Stomach smooth muscle (tissue), 2 donors: ENCODE measurements around the gene NSMCE1.
"Not testable (repeated sequence)": the region's sequence is repeated elsewhere in the genome, so short reads cannot be mapped to it uniquely, and the experiment has no call there.

Source experiments
- H3K27ac ChIP-seq: one replicate; pipeline ENCODE4 v1.7.0; 2013; ENCODE audit warnings: mild to moderate bottlenecking, low read length, inconsistent platforms
- H3K27me3 ChIP-seq, 2 donors: one replicate each; pipeline ENCODE4 v1.7.0; 2013; ENCODE audit warnings: low read length in 2 of 2; ENCODE audit not compliant: insufficient read depth in 2 of 2, control insufficient read depth in 1 of 2
- H3K36me3 ChIP-seq, 2 donors: one replicate each; pipeline ENCODE4 v1.7.0; 2013; ENCODE audit warnings: low read length in 2 of 2; ENCODE audit not compliant: control insufficient read depth in 2 of 2, insufficient read depth in 2 of 2
- H3K4me1 ChIP-seq: one replicate; pipeline ENCODE4 v1.7.0; 2013; ENCODE audit warnings: low read length; ENCODE audit not compliant: control insufficient read depth, insufficient read depth
- H3K4me3 ChIP-seq, 2 donors: one replicate each; pipeline ENCODE4 v1.7.0; 2013; ENCODE audit warnings: low read length in 2 of 2
- H3K9ac ChIP-seq, 2 donors: one replicate each; pipeline ENCODE4 v1.7.0; 2013; ENCODE audit warnings: low read length in 2 of 2, mild to moderate bottlenecking in 1 of 2
- H3K9me3 ChIP-seq, 2 donors: one replicate each; pipeline ENCODE4 v1.7.0; 2013; ENCODE audit warnings: low read length in 2 of 2; ENCODE audit not compliant: control insufficient read depth in 2 of 2
- donor health status: healthy.
- donor health status: Pancreatic carcinoma.

The NSMCE1 gene

DNA sequence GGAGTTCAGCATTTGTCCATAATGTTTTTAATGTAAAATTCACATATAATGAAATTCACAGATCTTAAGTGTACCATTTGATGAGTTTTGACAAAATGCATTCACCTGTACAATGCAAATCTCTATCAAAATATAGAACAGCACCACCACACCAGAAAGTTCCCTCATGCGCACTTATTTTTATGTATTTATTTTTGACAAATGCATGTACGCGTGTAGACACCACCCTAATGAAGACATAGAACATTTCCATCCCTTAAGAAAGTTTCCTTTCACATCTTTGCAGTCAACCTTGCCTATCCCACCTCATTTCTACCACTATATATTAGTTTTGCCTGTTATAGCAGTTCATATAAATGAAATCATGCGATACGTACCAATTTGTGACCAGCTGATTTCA lies 29.6 kb upstream of the NSMCE1 start:
- H3K9ac ChIP-seq, result no peak overlapping the region
- no peaks in the 10 kb centered on the region for H3K27me3 ChIP-seq

DNA sequence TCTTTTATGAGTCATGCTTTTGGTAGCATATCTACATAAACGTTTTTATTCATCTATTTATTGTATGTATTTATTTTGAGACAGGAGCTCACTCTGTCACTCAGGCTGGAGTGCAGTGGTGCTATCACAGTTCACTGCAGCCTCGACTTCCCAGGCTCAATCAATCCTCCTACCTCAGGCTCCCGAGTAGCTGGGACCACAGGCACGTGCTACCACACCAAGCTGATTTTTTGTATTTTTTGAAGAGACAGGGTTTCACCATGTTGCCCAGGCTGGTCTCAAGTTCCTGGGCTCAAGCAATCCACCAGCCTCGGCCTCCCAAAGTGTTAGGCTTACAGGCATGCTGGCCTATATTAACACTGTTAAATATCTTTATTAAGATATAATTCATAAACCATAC lies 24.8 kb upstream of the NSMCE1 start:
- H3K27ac ChIP-seq, result no peak overlapping the region
- H3K4me1 ChIP-seq, result no peaks in the 10 kb centered on the region
- H3K9ac ChIP-seq, result no peak overlapping the region
- H3K9me3 ChIP-seq, result no peaks in the 10 kb centered on the region
- H3K27me3 ChIP-seq, result no peaks in the 10 kb centered on the region
- H3K36me3 ChIP-seq, result no peaks in the 10 kb centered on the region
- no peak overlapping the region for H3K4me3 ChIP-seq

More for the DNA sequence above, 29.6 kb upstream of the NSMCE1 start:
- H3K36me3 ChIP-seq, result no peaks in the 10 kb centered on the region
- H3K27ac ChIP-seq, result no peak overlapping the region
- H3K4me3 ChIP-seq, result no peak overlapping the region
- H3K9me3 ChIP-seq, result no peaks in the 10 kb centered on the region
- no peaks in the 10 kb centered on the region for H3K4me1 ChIP-seq

DNA sequence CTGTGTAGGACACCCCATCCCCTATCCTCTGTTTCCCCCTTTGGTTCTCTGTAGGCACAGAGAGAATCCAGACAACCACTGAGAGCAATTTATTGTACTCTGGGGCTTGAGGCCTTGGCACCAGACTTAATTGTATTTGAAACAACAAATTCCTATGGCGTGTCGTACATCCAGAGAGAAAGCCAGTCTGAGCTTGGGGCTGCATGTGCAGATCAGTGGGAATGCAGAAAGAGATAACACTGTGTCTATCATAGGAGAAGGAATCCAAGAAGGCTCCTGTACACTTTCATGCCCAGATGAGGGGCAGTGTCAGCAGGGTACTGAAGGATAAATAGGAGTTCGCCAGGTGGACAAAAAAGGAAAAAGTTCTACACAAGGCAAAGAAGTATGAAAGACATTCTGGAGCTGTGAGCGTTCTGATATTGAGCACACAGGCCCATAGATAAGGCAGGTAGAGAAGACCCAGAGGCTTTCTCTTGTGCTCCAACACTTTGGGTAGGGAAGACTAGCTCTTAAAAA lies 23.2 kb upstream of the NSMCE1 start:
- Histone ChIP-seq H3K4me3 (no peak overlapping the region), H3K27ac (no peak overlapping the region), H3K4me1 (no peaks in the 10 kb centered on the region), H3K9ac (no peak overlapping the region), H3K27me3 (no peaks in the 10 kb centered on the region), H3K9me3 (no peaks in the 10 kb centered on the region), H3K36me3 (no peaks in the 10 kb centered on the region)

DNA sequence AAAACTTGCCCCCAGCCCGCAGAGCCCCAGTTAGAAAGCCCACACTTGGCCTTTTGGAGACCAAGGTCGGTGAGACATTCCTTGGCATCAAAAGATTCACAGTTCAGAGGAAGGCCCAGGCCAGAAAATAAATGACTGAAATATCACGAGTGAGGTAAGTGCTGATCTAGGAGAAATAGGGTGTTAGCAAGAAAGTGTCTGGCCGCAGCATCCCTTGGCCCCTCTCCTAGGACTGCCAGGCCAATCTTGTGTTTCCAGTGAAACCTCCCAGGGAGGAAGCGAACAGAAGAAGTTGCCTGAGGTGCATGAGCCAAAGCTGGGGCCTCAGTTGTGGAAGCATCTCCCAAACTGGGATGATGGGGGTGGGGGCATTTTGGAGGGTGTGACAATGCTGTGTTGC lies 22.5 kb upstream of the NSMCE1 start:
- Histone ChIP-seq H3K27ac (no peak overlapping the region), H3K9ac (no peak overlapping the region), H3K4me3 (no peak overlapping the region), H3K9me3 (no peaks in the 10 kb centered on the region), H3K4me1 (no peaks in the 10 kb centered on the region), H3K27me3 (no peaks in the 10 kb centered on the region), H3K36me3 (no peaks in the 10 kb centered on the region)

DNA sequence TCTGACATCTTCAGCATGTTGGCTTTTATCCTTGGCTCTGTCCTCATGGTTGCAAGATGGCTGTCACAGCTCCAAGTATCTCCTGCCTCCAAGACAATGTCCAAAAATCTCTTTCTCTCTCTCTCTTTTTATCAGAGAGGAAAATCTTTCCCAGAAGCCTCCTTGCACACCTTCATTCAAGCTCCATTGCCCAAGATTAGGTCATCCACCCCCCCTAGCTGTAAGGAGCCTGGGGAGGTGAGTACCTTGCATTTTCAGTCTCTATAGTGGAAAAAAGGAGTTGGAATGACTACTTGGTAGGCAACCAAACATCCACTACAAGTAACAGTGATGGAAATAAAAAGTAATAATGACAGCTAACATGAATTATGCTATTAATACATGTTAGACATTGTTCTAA lies 22.0 kb upstream of the NSMCE1 start:
- no peaks in the 10 kb centered on the region for H3K36me3 ChIP-seq
- no peaks in the 10 kb centered on the region for H3K9me3 ChIP-seq
- H3K9ac ChIP-seq, result no peak overlapping the region
- H3K27me3 ChIP-seq, result no peaks in the 10 kb centered on the region
- no peaks in the 10 kb centered on the region for H3K4me1 ChIP-seq
- no peak overlapping the region for H3K4me3 ChIP-seq
- H3K27ac ChIP-seq, result no peak overlapping the region

DNA sequence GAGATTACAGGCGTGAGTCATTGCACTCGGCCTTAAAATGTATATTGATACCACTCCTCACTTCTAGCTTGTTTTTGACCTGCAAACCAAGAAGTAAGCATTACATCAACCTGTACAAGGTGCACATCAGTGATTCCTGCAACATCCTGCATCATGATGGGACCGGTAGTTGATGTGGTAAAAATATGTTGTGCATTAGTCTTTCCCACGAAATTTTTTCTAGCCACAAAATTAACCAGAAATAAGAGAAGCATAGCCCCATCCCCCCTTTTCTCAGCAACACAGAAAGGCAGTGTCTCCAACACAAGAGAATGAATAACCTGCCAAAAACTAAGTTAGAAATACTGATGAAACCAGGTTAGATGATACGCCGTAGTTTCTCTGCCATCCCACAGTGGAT lies 21.1 kb upstream of the NSMCE1 start:
- no peak overlapping the region for H3K27ac ChIP-seq
- no peaks in the 10 kb centered on the region for H3K4me1 ChIP-seq

DNA sequence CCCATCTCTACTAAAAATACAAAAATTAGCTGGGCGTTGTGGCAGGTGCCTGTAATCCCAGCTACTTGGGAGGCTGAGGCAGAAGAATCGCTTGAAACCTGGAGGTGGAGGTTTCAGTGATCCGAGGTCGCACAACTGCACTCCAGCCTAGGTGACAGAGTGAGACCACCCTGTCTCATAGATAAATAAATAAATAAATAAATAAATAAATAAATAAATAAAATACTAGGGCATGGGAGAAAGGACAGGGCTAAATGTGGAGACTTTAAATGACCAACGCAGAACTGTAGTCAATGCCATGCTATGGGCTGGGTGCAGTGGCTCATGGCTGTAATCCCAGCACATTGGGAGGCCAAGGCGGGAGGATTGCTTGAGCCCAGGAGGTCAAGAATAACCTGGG lies 19.7 kb upstream of the NSMCE1 start:
- H3K27me3 ChIP-seq, H3K4me3 ChIP-seq, H3K9me3 ChIP-seq, H3K36me3 ChIP-seq, H3K4me1 ChIP-seq, H3K27ac ChIP-seq, H3K9ac ChIP-seq: not testable (repeated sequence)

More for the DNA sequence above, 21.1 kb upstream of the NSMCE1 start:
- Histone ChIP-seq H3K36me3 (no peaks in the 10 kb centered on the region), H3K27me3 (no peaks in the 10 kb centered on the region), H3K9ac (no peak overlapping the region), H3K9me3 (no peaks in the 10 kb centered on the region), H3K4me3 (no peak overlapping the region)

DNA sequence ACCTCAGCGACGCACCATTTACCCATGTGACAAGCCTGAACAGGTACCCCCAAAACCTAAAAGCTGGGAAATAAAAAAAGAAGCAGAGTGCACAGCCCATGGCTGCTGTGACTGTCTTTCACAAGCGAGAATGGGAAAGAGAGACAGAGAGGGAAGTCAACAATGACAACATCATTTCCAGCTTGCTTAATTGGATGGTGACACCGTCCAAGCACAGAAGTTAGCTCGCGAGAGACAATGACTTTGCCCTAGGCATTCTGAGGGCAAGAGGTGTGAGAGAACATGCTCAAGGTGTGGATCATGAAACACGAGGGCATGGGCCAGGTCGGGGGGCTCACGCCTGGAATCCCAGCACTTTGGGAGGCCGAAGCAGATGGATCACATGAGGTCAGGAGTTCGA lies 19.3 kb upstream of the NSMCE1 start:
- H3K4me1 ChIP-seq, result no peaks in the 10 kb centered on the region
- no peak overlapping the region for H3K9ac ChIP-seq
- H3K9me3 ChIP-seq, result no peaks in the 10 kb centered on the region
- no peaks in the 10 kb centered on the region for H3K36me3 ChIP-seq
- H3K4me3 ChIP-seq, result no peak overlapping the region
- H3K27me3 ChIP-seq, result no peaks in the 10 kb centered on the region
- no peak overlapping the region for H3K27ac ChIP-seq

DNA sequence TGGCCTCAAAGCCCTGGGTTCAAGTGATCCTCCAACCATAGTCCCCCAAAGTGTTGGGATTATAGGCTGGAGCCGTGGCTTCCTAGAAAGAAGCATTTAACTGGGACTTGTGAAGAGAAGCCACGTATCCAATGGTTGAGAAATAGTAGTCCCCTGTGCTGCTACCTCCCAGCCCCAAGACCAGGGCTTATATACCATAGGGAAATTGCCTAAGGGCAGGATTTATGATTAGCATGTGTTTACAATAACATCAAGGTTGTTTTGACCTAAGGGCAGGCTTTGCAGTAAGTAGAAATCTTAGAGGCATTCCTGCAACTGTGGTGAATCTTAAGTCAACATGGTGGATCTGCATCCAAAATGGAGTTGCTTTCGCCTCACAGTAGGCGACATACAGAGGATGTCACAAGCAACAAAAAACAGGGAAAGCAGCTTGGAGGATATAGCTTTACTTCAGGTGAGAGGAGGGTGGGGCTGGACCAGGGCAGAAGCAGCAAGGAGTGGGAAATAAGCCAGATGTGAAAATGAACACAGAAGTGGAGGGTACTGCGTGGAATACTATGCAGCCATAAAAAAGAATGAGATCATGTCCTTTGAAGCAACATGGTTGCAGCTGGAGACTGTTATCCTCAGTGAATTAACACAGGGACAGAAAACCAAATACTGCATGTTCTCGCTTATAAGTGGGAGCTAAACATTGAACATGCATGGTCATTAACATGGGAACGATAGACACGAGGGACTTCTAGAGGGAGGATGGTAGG lies 18.7 kb upstream of the NSMCE1 start:
- Histone ChIP-seq H3K4me1 (no peaks in the 10 kb centered on the region), H3K36me3 (no peaks in the 10 kb centered on the region), H3K27me3 (no peaks in the 10 kb centered on the region), H3K4me3 (no peak overlapping the region), H3K27ac (no peak overlapping the region), H3K9me3 (no peaks in the 10 kb centered on the region), H3K9ac (no peak overlapping the region)

DNA sequence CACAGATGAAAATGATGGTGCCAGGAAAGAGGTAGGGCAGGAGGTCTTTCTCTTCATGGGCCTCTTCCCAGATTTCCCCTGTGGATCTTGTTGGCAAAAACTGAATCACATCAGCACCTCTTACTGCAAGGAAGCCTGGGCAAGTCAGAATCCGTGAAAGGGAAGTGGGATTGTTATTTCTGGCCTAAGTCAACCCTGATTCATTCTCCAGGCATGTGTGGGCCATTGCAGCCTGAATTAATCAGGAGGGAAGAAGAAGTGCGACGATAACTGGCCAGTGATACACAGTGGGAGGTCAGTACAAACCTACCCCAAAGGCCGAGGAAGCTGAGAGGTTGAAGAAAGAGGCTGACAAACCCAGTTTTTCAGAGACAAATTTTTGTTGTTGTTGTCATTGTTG lies 17.9 kb upstream of the NSMCE1 start:
- Histone ChIP-seq H3K9me3 (no peaks in the 10 kb centered on the region), H3K9ac (no peak overlapping the region), H3K36me3 (no peaks in the 10 kb centered on the region), H3K4me3 (no peak overlapping the region), H3K4me1 (no peaks in the 10 kb centered on the region), H3K27me3 (no peaks in the 10 kb centered on the region), H3K27ac (no peak overlapping the region)

DNA sequence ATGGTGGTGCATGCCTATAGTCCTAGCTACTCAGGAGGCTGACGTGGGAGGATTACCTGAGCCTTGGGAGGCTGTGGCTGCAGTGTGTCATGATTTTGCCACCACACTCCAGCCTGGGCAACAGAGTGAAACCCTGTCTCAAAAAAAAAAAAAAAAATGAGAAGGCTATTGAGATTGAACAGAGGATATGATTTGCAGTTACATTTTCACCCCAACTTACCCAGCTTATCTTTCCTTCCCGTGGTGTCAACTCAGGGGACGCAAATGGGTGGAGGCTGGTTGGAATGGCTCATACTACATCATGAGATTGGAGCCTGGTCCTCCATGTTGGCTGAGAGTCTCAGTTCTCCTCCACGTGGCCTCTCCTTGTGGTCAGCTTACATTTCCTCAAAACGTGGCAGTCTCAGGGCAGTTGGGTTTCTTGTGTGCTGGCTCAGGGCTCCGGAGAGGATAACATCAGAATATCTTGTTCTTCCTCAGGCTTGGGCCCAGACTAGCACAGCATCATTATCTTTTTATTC lies 17.2 kb upstream of the NSMCE1 start:
- Histone ChIP-seq H3K9ac (no peak overlapping the region), H3K27me3 (no peaks in the 10 kb centered on the region), H3K27ac (no peak overlapping the region), H3K9me3 (no peaks in the 10 kb centered on the region), H3K4me1 (no peaks in the 10 kb centered on the region), H3K36me3 (no peaks in the 10 kb centered on the region), H3K4me3 (no peak overlapping the region)
